Keratinocyte (primary cell): Measurements from ENCODE around the gene RNF145.

ENCODE experiments used
- EZH2 ChIP-seq: IDR thresholded peaks from one replicate; pipeline ENCODE4 v1.6.1; 2012; ENCODE audit warnings: inconsistent platforms, mild to moderate bottlenecking, low read length, moderate library complexity
- TF ChIP-seq, protein P1 (sequence below), 3 experiments: IDR thresholded peaks in 1 of 3; conservative IDR thresholded peaks in 1 of 3; optimal IDR thresholded peaks in 1 of 3; 2 replicates in 2 of 3; 3 replicates in 1 of 3; pipeline versions ENCODE3 to v1.5.1; 2011; ENCODE audit warnings: low read length in 3 of 3, mild to moderate bottlenecking in 3 of 3, moderate library complexity in 2 of 3, control low read depth in 1 of 3, inconsistent platforms in 1 of 3; ENCODE audit not compliant: insufficient read depth in 2 of 3; ENCODE audit errors: extremely low read depth in 1 of 3

DNA sequence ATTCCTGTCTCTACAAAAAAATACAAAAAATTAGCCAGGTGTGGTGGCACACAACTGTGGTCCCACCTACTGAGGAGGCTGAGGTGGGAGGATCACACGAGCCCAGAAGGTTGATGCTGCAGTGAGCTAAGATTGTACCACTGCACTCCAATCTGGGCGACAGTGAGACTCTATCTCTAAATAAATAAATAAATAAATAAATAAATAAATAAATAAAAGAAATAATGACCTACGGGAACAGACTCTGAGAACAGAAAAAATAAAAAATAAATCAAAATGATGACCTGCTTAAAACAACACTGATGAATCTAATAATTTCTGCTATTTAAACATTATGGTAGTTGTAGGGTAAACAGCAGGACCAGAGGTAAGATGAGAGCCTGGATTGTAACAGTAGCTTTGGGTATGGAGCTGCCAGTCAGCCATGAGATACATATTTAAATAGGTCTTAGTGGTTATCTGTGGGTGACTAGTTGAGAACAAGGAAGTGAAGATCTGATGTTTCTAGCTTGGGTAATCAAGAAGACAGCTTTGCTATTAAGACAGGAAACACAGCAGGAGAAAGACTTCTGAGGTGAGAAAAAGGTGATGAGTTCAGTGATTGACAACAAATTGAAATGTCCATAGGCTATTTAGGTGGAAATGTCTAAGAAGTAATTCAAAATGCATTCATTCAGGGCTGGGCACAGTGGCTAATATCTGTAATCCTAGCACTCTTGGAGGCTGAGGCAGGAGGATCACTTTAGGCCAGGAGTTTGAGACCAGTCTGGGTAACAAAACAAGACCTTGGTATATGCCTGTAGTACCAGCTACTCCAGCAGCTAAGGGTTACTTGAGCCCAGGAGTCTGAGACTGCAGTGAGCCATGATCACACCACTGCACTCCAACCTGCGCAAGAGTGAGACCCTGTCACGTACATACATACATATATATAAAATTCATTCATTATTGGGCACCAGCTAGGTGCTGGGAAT lies 11.0 kb downstream of the RNF145 start:
- TF ChIP-seq, protein P1, sequence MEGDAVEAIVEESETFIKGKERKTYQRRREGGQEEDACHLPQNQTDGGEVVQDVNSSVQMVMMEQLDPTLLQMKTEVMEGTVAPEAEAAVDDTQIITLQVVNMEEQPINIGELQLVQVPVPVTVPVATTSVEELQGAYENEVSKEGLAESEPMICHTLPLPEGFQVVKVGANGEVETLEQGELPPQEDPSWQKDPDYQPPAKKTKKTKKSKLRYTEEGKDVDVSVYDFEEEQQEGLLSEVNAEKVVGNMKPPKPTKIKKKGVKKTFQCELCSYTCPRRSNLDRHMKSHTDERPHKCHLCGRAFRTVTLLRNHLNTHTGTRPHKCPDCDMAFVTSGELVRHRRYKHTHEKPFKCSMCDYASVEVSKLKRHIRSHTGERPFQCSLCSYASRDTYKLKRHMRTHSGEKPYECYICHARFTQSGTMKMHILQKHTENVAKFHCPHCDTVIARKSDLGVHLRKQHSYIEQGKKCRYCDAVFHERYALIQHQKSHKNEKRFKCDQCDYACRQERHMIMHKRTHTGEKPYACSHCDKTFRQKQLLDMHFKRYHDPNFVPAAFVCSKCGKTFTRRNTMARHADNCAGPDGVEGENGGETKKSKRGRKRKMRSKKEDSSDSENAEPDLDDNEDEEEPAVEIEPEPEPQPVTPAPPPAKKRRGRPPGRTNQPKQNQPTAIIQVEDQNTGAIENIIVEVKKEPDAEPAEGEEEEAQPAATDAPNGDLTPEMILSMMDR (optimal IDR thresholded peaks at IDR 0.05 in 1 of 3, IDR thresholded peaks at IDR 0.05 in 1 of 3, conservative IDR thresholded peaks at IDR 0.05 in 1 of 3; ENCODE audit: extremely low read depth in 1 of 3, insufficient read depth in 2 of 3, low read length in 3 of 3), result no peak
- no peak for TF ChIP-seq EZH2
